GM23338 (cell line): ENCODE results near the gene CHD5. TPM values are rescaled to one million over a fixed set of nuclear protein-coding genes. Genes with fewer than 3 reads are reported as not detected.

ENCODE experiments used
- ATAC-seq: fragments of 200-7000 bp; cut with Tn5 transposase; 3 replicates; pipeline ENCODE4 v1.9.1; 2020
- DNase-seq: peaks from one replicate; pipeline ENCODE4 v3.0.0-alpha.2; 2015; ENCODE audit warnings: low spot score
- H2AFZ ChIP-seq: fragments of 200-600 bp; sonication (generic); 2 replicates; pipeline ENCODE4 v1.8.0; 2016; ENCODE audit warnings: antibody characterized with exemption, mild to moderate bottlenecking, moderate library complexity
- H3F3A ChIP-seq: fragments of 200-600 bp; sonication (generic); replicated peaks from 2 replicates; pipeline ENCODE4 v1.8.0; 2017; ENCODE audit warnings: antibody characterized with exemption, mixed run types, low read depth
- H3K27ac ChIP-seq: fragments of 200-600 bp; sonication (generic); 2 replicates; pipeline ENCODE4 v1.6.1; 2016; ENCODE audit warnings: low read depth
- H3K27me3 ChIP-seq: fragments of 200-600 bp; sonication (generic); 2 replicates; pipeline ENCODE4 v1.8.0; 2016; ENCODE audit warnings: mild to moderate bottlenecking, mixed run types, moderate library complexity; ENCODE audit not compliant: insufficient read depth
- H3K36me3 ChIP-seq: fragments of 200-600 bp; sonication (generic); 2 replicates; pipeline ENCODE4 v1.8.0; 2016; ENCODE audit warnings: mild to moderate bottlenecking; ENCODE audit not compliant: insufficient read depth
- H3K4me1 ChIP-seq: fragments of 200-600 bp; sonication (generic); 2 replicates; pipeline ENCODE4 v1.8.0; 2016; ENCODE audit warnings: mild to moderate bottlenecking, moderate library complexity; ENCODE audit not compliant: insufficient read depth
- H3K4me2 ChIP-seq: fragments of 200-600 bp; sonication (generic); 2 replicates; pipeline ENCODE4 v1.7.1; 2017; ENCODE audit warnings: mixed run types
- H3K4me3 ChIP-seq: fragments of 200-600 bp; sonication (generic); 2 replicates; pipeline ENCODE4 v1.6.1; 2016; ENCODE audit warnings: mixed run types
- H3K79me2 ChIP-seq: fragments of 200-600 bp; sonication (generic); replicated peaks from 2 replicates; pipeline ENCODE4 v1.8.0; 2017; ENCODE audit warnings: mild to moderate bottlenecking; ENCODE audit not compliant: insufficient read depth
- H3K9me2 ChIP-seq: fragments of 200-600 bp; sonication (generic); 2 replicates; pipeline ENCODE4 v1.8.0; 2017; ENCODE audit not compliant: insufficient read depth
- H4K20me1 ChIP-seq: fragments of 200-600 bp; sonication (generic); replicated peaks from 2 replicates; pipeline ENCODE4 v1.8.0; 2017; ENCODE audit warnings: mild to moderate bottlenecking; ENCODE audit not compliant: insufficient read depth
- H3K27ac Mint-ChIP-seq: 2 replicates; pipeline ENCODE4 v1.8.0; 2020; ENCODE audit warnings: inconsistent platforms, mild to moderate bottlenecking, moderate library complexity, mixed read lengths
- H3K27me3 Mint-ChIP-seq: 3 replicates; pipeline ENCODE4 v1.8.0; 2022; ENCODE audit warnings: low read depth, mild to moderate bottlenecking, moderate library complexity, mixed read lengths, inconsistent platforms; ENCODE audit not compliant: insufficient read depth, poor library complexity
- H3K36me3 Mint-ChIP-seq: 3 replicates; pipeline ENCODE4 v1.8.0; 2021; ENCODE audit warnings: low read depth, mild to moderate bottlenecking, inconsistent platforms, moderate library complexity, mixed read lengths
- H3K4me1 Mint-ChIP-seq: 3 replicates; pipeline ENCODE4 v1.8.0; 2020; ENCODE audit warnings: mild to moderate bottlenecking, inconsistent platforms, mixed read lengths
- H3K4me3 Mint-ChIP-seq: 3 replicates; pipeline ENCODE4 v1.8.0; 2021; ENCODE audit warnings: moderate library complexity, mild to moderate bottlenecking, inconsistent platforms, mixed read lengths
- H3K9me3 Mint-ChIP-seq: 3 replicates; pipeline ENCODE4 v1.8.0; 2020; ENCODE audit warnings: moderate library complexity, mild to moderate bottlenecking, inconsistent platforms, mixed read lengths
- CREB1 ChIP-seq: fragments of 250-450 bp; sonication (Bioruptor Pico); IDR thresholded peaks from 2 replicates; pipeline ENCODE4 v1.5.0; 2020; ENCODE audit warnings: low read depth, mild to moderate bottlenecking, moderate library complexity
- CTCF ChIP-seq, 2 experiments: fragments of 200-600 bp in 1 of 2; sonication (generic) in 1 of 2; conservative IDR thresholded peaks; 2 replicates each; pipeline versions ENCODE4 v1.5.1 to v1.6.1; 2016 to 2017; ENCODE audit warnings: antibody characterized with exemption in 2 of 2, low read depth in 2 of 2, mild to moderate bottlenecking in 2 of 2, moderate library complexity in 1 of 2
- EZH2 ChIP-seq: fragments of 200-600 bp; sonication (generic); IDR thresholded peaks from one replicate; pipeline ENCODE4 v1.8.0; 2017; ENCODE audit warnings: antibody characterized with exemption, mild to moderate bottlenecking, low read depth; ENCODE audit not compliant: unreplicated experiment
- EZH2phosphoT487 ChIP-seq: fragments of 200-600 bp; sonication (generic); IDR thresholded peaks from one replicate; pipeline ENCODE4 v1.8.1; 2018; ENCODE audit warnings: antibody characterized with exemption; ENCODE audit not compliant: unreplicated experiment
- JUNB ChIP-seq: IDR thresholded peaks from one replicate; pipeline ENCODE4 v1.6.1; 2016; ENCODE audit warnings: antibody characterized with exemption; ENCODE audit not compliant: unreplicated experiment
- NANOG ChIP-seq: IDR thresholded peaks from 2 replicates; pipeline ENCODE4 v1.6.1; 2016; ENCODE audit warnings: antibody characterized with exemption, borderline replicate concordance
- POLR2AphosphoS5 ChIP-seq: IDR thresholded peaks from 2 replicates; pipeline ENCODE4 v1.6.1; 2016; ENCODE audit warnings: antibody characterized with exemption, low read depth
- REST ChIP-seq: IDR thresholded peaks from one replicate; pipeline ENCODE4 v1.6.1; 2018; ENCODE audit warnings: antibody characterized with exemption; ENCODE audit not compliant: unreplicated experiment
- STAT1 ChIP-seq: IDR thresholded peaks from one replicate; pipeline ENCODE4 v1.6.1; 2016; ENCODE audit warnings: antibody characterized with exemption; ENCODE audit not compliant: unreplicated experiment
- ZNF331 ChIP-seq: fragments of 250-450 bp; sonication (Bioruptor Pico); IDR thresholded peaks from 2 replicates; pipeline ENCODE4 v1.5.0; 2020; ENCODE audit warnings: low read depth, mild to moderate bottlenecking, moderate library complexity
- ZNF462 ChIP-seq: fragments of 250-450 bp; sonication (Bioruptor Pico); IDR thresholded peaks from 2 replicates; pipeline ENCODE4 v1.5.0; 2020; ENCODE audit warnings: mild to moderate bottlenecking, moderate library complexity
- polyA plus RNA-seq: library from polyadenylated mRNA; unstranded; fragments of >200 nt; fragmentation: Nextera tagmentation; extraction: Ambion mirVana; gene quantifications from 2 replicates; pipeline ENCODE4 v1.2.1, GENCODE V29; 2016
- total RNA-seq: library from RNA; depleted of rRNA; stranded (reverse); fragments of >200 nt; shearing (Covaris generic); gene quantifications from 2 replicates; pipeline ENCODE4 v1.2.3, GENCODE V29; 2014

CHD5 gene
- total and polyA plus RNA-seq, 2 experiments from 2014 or later: 0.32 to 1.0 TPM

- TF ChIP-seq EZH2phosphoT487 (no peak), POLR2AphosphoS5 (no peak), REST (no peak), EZH2 (no peak), CTCF (conservative IDR thresholded peaks at IDR 0.05; ENCODE audit: low read depth in 2 of 2) (no peak), NANOG (no peak), ZNF331 (CRISPR knock-in tag) (no peak), STAT1 (no peak), JUNB (no peak)
Measured at GRCh38 chr1:6143395-6143794, 36.7 kb downstream of the CHD5 start (continued).

GRCh38 chr1:6142734-6143133, 37.4 kb downstream of the CHD5 start:
- H3K27me3 ChIP-seq: 0 out of 2 replicates have a peak, but pooled peaks cover 5% of the 10 kb centered on the region
- ATAC-seq: no peak
- no peak overlapping the region for H2AFZ ChIP-seq
- peaks cover 5% of the 10 kb centered on the region; the same call in 2 of the 3 replicates for H3K4me1 Mint-ChIP-seq
- H3K27ac Mint-ChIP-seq: no peak overlapping the region
- H3K27me3 Mint-ChIP-seq: peaks cover 14% of the 10 kb centered on the region
- no peaks in the 10 kb centered on the region for H3K9me2 ChIP-seq
- no peaks in the 10 kb centered on the region for H3K9me3 Mint-ChIP-seq
- no peaks in the 10 kb centered on the region for H3K36me3 Mint-ChIP-seq
- no peak for DNase-seq
- no peaks in the 10 kb centered on the region for H3K36me3 ChIP-seq
- H3F3A ChIP-seq: no peaks in the 10 kb centered on the region
- no peak overlapping the region for H3K4me3 Mint-ChIP-seq
- no peak overlapping the region for H3K4me2 ChIP-seq
- no peak overlapping the region for H3K4me3 ChIP-seq
- no peaks in the 10 kb centered on the region for H4K20me1 ChIP-seq
- no peaks in the 10 kb centered on the region for H3K4me1 ChIP-seq
- H3K79me2 ChIP-seq: no peaks in the 10 kb centered on the region
- H3K27ac ChIP-seq: no peak overlapping the region
- no peak for TF ChIP-seq ZNF462 (CRISPR knock-in tag)
- no peak for TF ChIP-seq CREB1 (CRISPR knock-in tag)
- no peak for TF ChIP-seq REST
